Colon (tissue), 2 donors: Measurements from ENCODE around the gene PRIM1.
"Not testable (repeated sequence)": the region's sequence is repeated elsewhere in the genome, so short reads cannot be mapped to it uniquely, and the experiment has no call there.

Experiments used
- FAIRE-seq: peaks from 2 replicates; lab custom pipeline; 2012; peaks lifted over from hg19 to GRCh38; lab: Jason Lieb, UNC
- donor health status: control.
- donor health status: control.

The PRIM1 gene

GRCh38 chr12:56716933-56717880, 34.9 kb downstream of the PRIM1 start:
- FAIRE-seq: no peak

GRCh38 chr12:56716458-56716857, 35.7 kb downstream of the PRIM1 start:
- FAIRE-seq: no peak

- FAIRE-seq: no peak
These were observed 36.3 kb downstream of the PRIM1 start for GRCh38 chr12:56715798-56716197.

- FAIRE-seq: no peak
These were observed 37.6 kb downstream of the PRIM1 start for GRCh38 chr12:56714431-56714929.

GRCh38 chr12:56713345-56713744, 38.8 kb downstream of the PRIM1 start:
- FAIRE-seq: no peak

GRCh38 chr12:56709759-56710376, 42.3 kb downstream of the PRIM1 start:
- no peak for FAIRE-seq

GRCh38 chr12:56704522-56704921, 47.6 kb downstream of the PRIM1 start:
- FAIRE-seq: not testable (repeated sequence)

GRCh38 chr12:56699020-56699661, 53.0 kb downstream of the PRIM1 start:
- FAIRE-seq: no peak

GRCh38 chr12:56695327-56696101, 56.6 kb downstream of the PRIM1 start:
- no peak for FAIRE-seq

GRCh38 chr12:56694161-56694560, 58.0 kb downstream of the PRIM1 start:
- no peak for FAIRE-seq

GRCh38 chr12:56688846-56689109, 63.3 kb downstream of the PRIM1 start:
- no peak for FAIRE-seq

- FAIRE-seq: no peak
These were observed 63.8 kb downstream of the PRIM1 start, which contains the start of gene PTGES3 for GRCh38 chr12:56688129-56688845. TSS of gene PTGES3 (minus strand) at chr12:56688284. CDS start at chr12:56687999, 285 bp downstream.

GRCh38 chr12:56687223-56688128, 64.6 kb downstream of the PRIM1 start:
- no peak for FAIRE-seq

- FAIRE-seq: no peak
These were observed 67.3 kb downstream of the PRIM1 start for GRCh38 chr12:56684745-56685359.

GRCh38 chr12:56682323-56682722, 69.8 kb downstream of the PRIM1 start:
- FAIRE-seq: no peak
